Panc1 (cell line): ENCODE measurements around the gene CRTC1.

Source experiments
- CTCF ChIP-seq: fragments of 450-650 bp; IDR thresholded peaks from 2 replicates; pipeline ENCODE4 v1.5.1; 2017; ENCODE audit warnings: mild to moderate bottlenecking
- SIN3A ChIP-seq: IDR thresholded peaks from 2 replicates; pipeline ENCODE4 v1.6.1; 2012; ENCODE audit warnings: low read depth, mild to moderate bottlenecking, low read length, moderate library complexity, borderline replicate concordance; ENCODE audit not compliant: insufficient read depth
- TCF7L2 ChIP-seq: IDR thresholded peaks from 2 replicates; pipeline ENCODE4 v1.6.1; 2011; ENCODE audit warnings: mild to moderate bottlenecking, low read depth, low read length, inconsistent platforms

GRCh38 chr19:18636969-18637629 lies 46.4 kb upstream of the CRTC1 start, which contains the start of gene KLHL26:
- TF ChIP-seq CTCF = no peak
- no peak for TF ChIP-seq SIN3A
- TF ChIP-seq TCF7L2 = no peak
